ENCODE data around the gene SSTR1. TPM values are rescaled to one million over a fixed set of nuclear protein-coding genes. Genes with fewer than 3 reads are reported as not detected.

The SSTR1 gene
- total RNA-seq, 1 donor from 2014 or later, result 0.21 TPM

DNA sequence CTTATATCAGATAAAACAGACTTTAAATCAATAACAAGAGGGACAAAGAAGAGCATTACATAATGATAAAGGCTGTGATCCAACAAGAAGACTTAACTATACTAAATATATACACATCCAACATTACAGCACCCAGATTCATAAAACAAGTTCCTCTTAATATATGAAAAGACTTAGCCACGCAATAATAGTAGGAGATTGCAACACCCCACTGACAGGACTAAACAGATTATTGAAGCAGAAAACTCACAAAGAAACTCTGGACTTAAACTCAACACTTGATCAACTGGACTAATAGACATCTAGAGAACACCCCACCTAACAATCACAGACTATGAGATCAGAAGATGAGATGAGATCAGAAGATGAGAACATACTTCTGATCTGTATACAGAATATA, 53.9 kb downstream of the SSTR1 start:
- H3K27ac Mint-ChIP-seq (ENCODE audit: unreplicated experiment), result no peak overlapping the region
- no peak overlapping the region for H3K4me3 Mint-ChIP-seq (ENCODE audit: unreplicated experiment)
- H3K9me3 Mint-ChIP-seq (ENCODE audit: unreplicated experiment), result no peaks in the 10 kb centered on the region

More for the DNA sequence above, 53.9 kb downstream of the SSTR1 start:
- TF ChIP-seq, protein P1, sequence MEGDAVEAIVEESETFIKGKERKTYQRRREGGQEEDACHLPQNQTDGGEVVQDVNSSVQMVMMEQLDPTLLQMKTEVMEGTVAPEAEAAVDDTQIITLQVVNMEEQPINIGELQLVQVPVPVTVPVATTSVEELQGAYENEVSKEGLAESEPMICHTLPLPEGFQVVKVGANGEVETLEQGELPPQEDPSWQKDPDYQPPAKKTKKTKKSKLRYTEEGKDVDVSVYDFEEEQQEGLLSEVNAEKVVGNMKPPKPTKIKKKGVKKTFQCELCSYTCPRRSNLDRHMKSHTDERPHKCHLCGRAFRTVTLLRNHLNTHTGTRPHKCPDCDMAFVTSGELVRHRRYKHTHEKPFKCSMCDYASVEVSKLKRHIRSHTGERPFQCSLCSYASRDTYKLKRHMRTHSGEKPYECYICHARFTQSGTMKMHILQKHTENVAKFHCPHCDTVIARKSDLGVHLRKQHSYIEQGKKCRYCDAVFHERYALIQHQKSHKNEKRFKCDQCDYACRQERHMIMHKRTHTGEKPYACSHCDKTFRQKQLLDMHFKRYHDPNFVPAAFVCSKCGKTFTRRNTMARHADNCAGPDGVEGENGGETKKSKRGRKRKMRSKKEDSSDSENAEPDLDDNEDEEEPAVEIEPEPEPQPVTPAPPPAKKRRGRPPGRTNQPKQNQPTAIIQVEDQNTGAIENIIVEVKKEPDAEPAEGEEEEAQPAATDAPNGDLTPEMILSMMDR (IDR thresholded peaks at IDR 0.05; ENCODE audit: unreplicated experiment), result no peak
- Mint-ChIP-seq H3K27me3 (ENCODE audit: unreplicated experiment) (peaks cover 1% of the 10 kb centered on the region), H3K4me1 (ENCODE audit: unreplicated experiment) (peaks cover 3% of the 10 kb centered on the region), H3K36me3 (ENCODE audit: low read depth, unreplicated experiment) (no peaks in the 10 kb centered on the region)
- no peak for DNase-seq (ENCODE audit: low spot score)

Other genes with a start within 250 kb of the SSTR1 start
- gene CLEC14A, start 48.2 kb downstream of the SSTR1 start, total RNA-seq (ENCODE audit: unreplicated experiment), result 5.1 TPM